ENCODE measurements around the gene SLC26A9.

SLC26A9 gene

DNA sequence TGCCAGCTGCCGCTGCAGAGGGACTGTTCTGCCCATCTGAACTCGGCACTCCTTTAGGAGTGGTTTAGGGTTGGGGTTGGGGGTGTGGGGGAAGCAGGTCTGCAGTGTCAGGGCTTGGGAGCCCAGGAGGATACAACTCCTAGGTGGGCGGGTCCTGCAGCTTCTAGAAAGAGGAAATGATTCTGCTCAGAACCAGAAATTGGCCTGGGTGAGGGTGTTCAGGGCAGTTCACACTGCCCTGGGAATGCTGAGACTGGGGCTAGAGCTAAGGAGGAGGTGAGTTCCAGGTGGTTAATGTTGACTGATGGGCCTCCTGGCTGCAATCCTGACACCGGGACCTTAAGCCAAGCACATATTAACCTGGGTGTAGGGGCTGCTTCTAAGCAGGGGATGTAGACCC lies 4.8 kb upstream of the SLC26A9 start:
- intact Hi-C loops (cut with DNase I; ENCODE audit: low total_unique reads), result no loop called here
- DNase-seq, result no peak
- peaks cover 0 to 3% (median 0%) of the 10 kb centered on the region in 4 donors for H3K4me1 ChIP-seq

DNA sequence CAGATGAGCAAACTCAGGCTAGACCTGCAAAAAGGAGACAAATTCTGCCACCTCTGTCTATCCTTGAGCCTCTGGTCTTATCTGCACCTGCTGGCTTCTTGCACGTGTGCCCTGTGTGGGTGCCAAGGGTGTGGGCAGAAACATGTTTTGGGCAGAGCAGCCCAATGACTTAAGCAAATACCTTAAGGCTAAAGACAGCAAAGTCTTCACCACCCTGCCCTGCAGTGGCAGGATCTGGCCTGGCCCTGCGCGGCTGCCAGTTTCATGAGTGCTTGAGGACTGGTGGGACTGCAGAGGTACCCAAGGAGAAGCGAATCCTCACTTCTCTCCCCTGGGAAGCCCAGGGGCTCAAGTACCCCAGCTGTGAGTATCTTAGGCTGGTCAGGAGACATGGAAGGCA lies 3.8 kb upstream of the SLC26A9 start:
- peaks cover 0 to 3% (median 0%) of the 10 kb centered on the region in 4 donors for H3K4me1 ChIP-seq
- no peak for DNase-seq
- no peak overlapping the region for H3K27ac ChIP-seq
- no peaks in the 10 kb centered on the region for H3K36me3 ChIP-seq
- H3K4me3 ChIP-seq, result no peak overlapping the region
- TF ChIP-seq, protein P1, sequence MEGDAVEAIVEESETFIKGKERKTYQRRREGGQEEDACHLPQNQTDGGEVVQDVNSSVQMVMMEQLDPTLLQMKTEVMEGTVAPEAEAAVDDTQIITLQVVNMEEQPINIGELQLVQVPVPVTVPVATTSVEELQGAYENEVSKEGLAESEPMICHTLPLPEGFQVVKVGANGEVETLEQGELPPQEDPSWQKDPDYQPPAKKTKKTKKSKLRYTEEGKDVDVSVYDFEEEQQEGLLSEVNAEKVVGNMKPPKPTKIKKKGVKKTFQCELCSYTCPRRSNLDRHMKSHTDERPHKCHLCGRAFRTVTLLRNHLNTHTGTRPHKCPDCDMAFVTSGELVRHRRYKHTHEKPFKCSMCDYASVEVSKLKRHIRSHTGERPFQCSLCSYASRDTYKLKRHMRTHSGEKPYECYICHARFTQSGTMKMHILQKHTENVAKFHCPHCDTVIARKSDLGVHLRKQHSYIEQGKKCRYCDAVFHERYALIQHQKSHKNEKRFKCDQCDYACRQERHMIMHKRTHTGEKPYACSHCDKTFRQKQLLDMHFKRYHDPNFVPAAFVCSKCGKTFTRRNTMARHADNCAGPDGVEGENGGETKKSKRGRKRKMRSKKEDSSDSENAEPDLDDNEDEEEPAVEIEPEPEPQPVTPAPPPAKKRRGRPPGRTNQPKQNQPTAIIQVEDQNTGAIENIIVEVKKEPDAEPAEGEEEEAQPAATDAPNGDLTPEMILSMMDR (IDR thresholded peaks at IDR 0.05), result no peak
- intact Hi-C loops (cut with DNase I; ENCODE audit: low total_unique reads), result no loop called here
- peaks cover 0 to 19% of the 10 kb centered on the region in 2 donors for H3K27me3 ChIP-seq
- no peaks in the 10 kb centered on the region for H3K9me3 ChIP-seq

More for the DNA sequence above, 4.8 kb upstream of the SLC26A9 start:
- no peak overlapping the region for H3K27ac ChIP-seq
- no peak overlapping the region for H3K4me3 ChIP-seq
- H3K36me3 ChIP-seq, result no peaks in the 10 kb centered on the region
- TF ChIP-seq, protein P1 (IDR thresholded peaks at IDR 0.05), result no peak
- H3K9me3 ChIP-seq, result no peaks in the 10 kb centered on the region
- H3K27me3 ChIP-seq, result peaks cover 0 to 15% of the 10 kb centered on the region in 2 donors

DNA sequence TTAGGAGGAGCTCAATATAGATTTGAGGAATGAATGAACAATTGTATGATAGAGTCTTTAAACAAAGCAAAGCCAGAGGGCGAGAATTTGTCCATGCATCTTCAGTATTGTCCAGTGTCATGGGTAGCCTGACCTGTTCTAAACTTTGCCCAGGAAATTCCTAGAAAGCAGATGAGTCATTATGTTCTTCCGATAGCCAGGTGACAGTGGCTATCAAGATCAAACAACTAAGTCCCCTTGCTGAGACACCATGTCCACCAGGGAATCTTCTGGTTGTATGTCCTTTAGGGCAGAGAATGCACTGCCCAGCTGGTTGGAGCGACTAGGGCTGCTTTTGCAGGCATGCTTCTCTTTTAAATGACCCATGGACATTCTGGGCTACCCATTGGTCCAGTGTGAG lies 1.8 kb upstream of the SLC26A9 start:
- H3K27me3 ChIP-seq, result peaks cover 0 to 19% of the 10 kb centered on the region in 2 donors
- no peak overlapping the region for H3K27ac ChIP-seq
- no peaks in the 10 kb centered on the region for H3K9me3 ChIP-seq
- no peak for DNase-seq
- H3K4me1 ChIP-seq, result no peaks in the 10 kb centered on the region
- H3K4me3 ChIP-seq, result no peak overlapping the region
- intact Hi-C loops (cut with DNase I; ENCODE audit: low total_unique reads), result no loop called here
- TF ChIP-seq, protein P1 (IDR thresholded peaks at IDR 0.05), result no peak
- no peaks in the 10 kb centered on the region for H3K36me3 ChIP-seq

DNA sequence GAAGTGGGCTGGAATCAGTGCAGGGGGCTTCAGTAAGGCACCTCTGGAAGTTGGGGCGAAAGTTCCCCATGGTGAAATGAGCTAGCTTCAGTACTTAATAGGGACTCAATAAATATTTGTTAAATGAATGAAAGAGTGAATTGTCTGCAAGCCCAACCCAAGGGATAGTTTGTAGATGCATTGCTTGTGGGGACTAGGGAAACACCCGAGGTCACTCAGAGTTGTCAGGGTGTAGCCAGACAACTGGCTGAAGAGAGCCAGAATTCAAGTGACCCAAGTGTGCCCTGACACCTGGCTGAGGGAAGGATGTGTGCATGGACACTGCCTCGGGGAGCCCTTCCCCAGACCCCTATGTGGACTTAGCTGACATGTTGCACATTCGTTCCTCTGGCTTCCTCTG lies 1.3 kb upstream of the SLC26A9 start:
- intact Hi-C loops (cut with DNase I; ENCODE audit: low total_unique reads), result no loop called here
- Histone ChIP-seq H3K9me3 (no peaks in the 10 kb centered on the region), H3K36me3 (no peaks in the 10 kb centered on the region), H3K4me3 (no peak overlapping the region), H3K4me1 (no peaks in the 10 kb centered on the region), H3K27me3 (peaks cover 0 to 19% of the 10 kb centered on the region in 2 donors), H3K27ac (no peak overlapping the region)
- DNase-seq, result no peak
- TF ChIP-seq, protein P1 (IDR thresholded peaks at IDR 0.05), result no peak

DNA sequence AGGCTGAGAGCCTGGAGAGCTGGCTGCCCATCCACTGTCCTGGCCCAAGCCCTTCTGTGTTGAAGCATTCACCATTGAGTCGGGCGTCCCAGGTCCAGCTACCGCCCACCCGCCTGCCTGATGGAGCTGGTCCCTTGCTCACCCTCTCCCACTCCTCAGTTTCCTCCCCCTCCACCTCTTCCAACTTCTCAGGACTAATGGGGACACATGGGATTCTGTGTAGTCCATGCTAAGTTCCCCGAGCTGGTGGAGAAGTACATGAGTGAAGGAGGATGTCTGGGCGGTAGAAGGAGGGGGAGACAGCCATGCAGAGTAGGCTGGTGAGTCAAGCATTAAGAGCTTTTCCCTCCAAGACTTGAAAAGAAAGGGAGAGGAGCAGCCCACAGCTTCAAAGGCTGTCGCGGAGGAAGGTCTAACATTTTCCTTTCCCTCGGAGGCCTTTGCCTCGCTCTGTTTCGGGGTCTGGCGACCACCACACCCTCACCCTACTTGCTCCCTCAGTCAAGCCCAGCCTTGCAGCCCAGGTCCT lies 561 bp downstream of the SLC26A9 start:
- Histone ChIP-seq H3K9me3 (no peaks in the 10 kb centered on the region), H3K4me3 (no peak overlapping the region), H3K27ac (no peak overlapping the region), H3K36me3 (no peaks in the 10 kb centered on the region), H3K4me1 (peaks cover 0 to under 1% (median 0%) of the 10 kb centered on the region in 4 donors), H3K27me3 (peaks cover 0 to 22% of the 10 kb centered on the region in 2 donors)
- intact Hi-C loops (cut with DNase I; ENCODE audit: low total_unique reads), result no loop called here
- DNase-seq, result no peak
- TF ChIP-seq, protein P1 (IDR thresholded peaks at IDR 0.05), result no peak

DNA sequence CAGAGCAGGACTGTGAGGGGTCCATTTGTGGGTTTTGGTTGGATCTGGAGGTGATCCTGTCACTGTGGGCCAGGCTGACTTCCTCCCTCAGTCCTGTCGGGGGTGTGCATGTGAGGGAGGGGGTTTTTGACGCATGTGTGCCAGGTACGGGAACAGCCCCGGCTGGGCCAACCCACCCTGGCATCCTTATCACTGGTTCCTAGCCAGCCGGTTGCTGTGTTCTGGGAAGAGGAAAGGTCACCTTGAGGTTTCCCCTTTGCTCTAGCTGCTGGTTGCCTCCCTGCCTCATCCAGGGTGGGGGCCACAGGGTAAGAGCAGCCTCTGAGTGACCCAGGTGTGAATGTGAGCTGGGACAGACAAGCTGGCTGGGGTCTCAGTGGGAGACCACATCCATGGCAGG lies 2.5 kb downstream of the SLC26A9 start:
- H3K4me1 ChIP-seq, result peaks cover 0 to 13% (median 3%) of the 10 kb centered on the region in 4 donors
- H3K27me3 ChIP-seq, result peaks cover 0 to 22% of the 10 kb centered on the region in 2 donors
- no peaks in the 10 kb centered on the region for H3K36me3 ChIP-seq
- TF ChIP-seq, protein P1 (IDR thresholded peaks at IDR 0.05), result no peak
- no peak overlapping the region for H3K4me3 ChIP-seq
- no peaks in the 10 kb centered on the region for H3K9me3 ChIP-seq
- intact Hi-C loops (cut with DNase I; ENCODE audit: low total_unique reads), result no loop called here
- H3K27ac ChIP-seq, result no peak overlapping the region
- DNase-seq, result no peak
